WERI-Rb-1 (cell line): ENCODE data around the gene C9orf152.

Source experiments
- DNase-seq: peaks from one replicate; pipeline ENCODE4 v3.0.0-alpha.2; 2020
- H3K27ac ChIP-seq: fragments of 250-450 bp; sonication (Bioruptor Pico); 2 replicates; pipeline ENCODE4 v1.5.1; 2020; ENCODE audit warnings: mild to moderate bottlenecking, moderate library complexity
- H3K27me3 ChIP-seq: fragments of 250-450 bp; sonication (Bioruptor Pico); 2 replicates; pipeline ENCODE4 v1.5.1; 2021; ENCODE audit warnings: mild to moderate bottlenecking, low read depth, moderate library complexity; ENCODE audit not compliant: insufficient read depth, severe bottlenecking
- H3K36me3 ChIP-seq: fragments of 250-450 bp; sonication (Bioruptor Pico); 2 replicates; pipeline ENCODE4 v1.5.1; 2020; ENCODE audit warnings: mild to moderate bottlenecking, moderate library complexity
- H3K4me3 ChIP-seq: 2 replicates; pipeline ENCODE4 v1.5.1; 2011; ENCODE audit warnings: low read depth, mild to moderate bottlenecking, control low read depth, low read length
- H3K9me3 ChIP-seq: fragments of 250-450 bp; sonication (Bioruptor Pico); 2 replicates; pipeline ENCODE4 v1.5.1; 2021; ENCODE audit warnings: mild to moderate bottlenecking, moderate library complexity; ENCODE audit not compliant: severe bottlenecking
- TF ChIP-seq, protein P1 (sequence below): IDR thresholded peaks from 2 replicates; pipeline ENCODE4 v1.5.1; 2011; ENCODE audit warnings: low read depth, mild to moderate bottlenecking, control low read depth, inconsistent platforms, low read length

The C9orf152 gene, protein sequence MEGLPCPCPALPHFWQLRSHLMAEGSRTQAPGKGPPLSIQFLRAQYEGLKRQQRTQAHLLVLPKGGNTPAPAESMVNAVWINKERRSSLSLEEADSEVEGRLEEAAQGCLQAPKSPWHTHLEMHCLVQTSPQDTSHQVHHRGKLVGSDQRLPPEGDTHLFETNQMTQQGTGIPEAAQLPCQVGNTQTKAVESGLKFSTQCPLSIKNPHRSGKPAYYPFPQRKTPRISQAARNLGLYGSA

GRCh38 chr9:110208031-110208430 lies at the start of gene C9orf152:
Gene C9orf152 (minus strand): TSS chr9:110208159. CDS start chr9:110207579, 580 bp downstream.
- Histone ChIP-seq H3K27ac (no peak within 1 kb of the TSS), H3K36me3 (no peaks in the 10 kb centered on the region), H3K27me3 (peaks cover 100% of the 10 kb centered on the region), H3K9me3 (peaks cover 14% of the 10 kb centered on the region), H3K4me3 (no peak within 1 kb of the TSS)
- no peak for DNase-seq
- TF ChIP-seq, protein P1, sequence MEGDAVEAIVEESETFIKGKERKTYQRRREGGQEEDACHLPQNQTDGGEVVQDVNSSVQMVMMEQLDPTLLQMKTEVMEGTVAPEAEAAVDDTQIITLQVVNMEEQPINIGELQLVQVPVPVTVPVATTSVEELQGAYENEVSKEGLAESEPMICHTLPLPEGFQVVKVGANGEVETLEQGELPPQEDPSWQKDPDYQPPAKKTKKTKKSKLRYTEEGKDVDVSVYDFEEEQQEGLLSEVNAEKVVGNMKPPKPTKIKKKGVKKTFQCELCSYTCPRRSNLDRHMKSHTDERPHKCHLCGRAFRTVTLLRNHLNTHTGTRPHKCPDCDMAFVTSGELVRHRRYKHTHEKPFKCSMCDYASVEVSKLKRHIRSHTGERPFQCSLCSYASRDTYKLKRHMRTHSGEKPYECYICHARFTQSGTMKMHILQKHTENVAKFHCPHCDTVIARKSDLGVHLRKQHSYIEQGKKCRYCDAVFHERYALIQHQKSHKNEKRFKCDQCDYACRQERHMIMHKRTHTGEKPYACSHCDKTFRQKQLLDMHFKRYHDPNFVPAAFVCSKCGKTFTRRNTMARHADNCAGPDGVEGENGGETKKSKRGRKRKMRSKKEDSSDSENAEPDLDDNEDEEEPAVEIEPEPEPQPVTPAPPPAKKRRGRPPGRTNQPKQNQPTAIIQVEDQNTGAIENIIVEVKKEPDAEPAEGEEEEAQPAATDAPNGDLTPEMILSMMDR = no peak

DNA sequence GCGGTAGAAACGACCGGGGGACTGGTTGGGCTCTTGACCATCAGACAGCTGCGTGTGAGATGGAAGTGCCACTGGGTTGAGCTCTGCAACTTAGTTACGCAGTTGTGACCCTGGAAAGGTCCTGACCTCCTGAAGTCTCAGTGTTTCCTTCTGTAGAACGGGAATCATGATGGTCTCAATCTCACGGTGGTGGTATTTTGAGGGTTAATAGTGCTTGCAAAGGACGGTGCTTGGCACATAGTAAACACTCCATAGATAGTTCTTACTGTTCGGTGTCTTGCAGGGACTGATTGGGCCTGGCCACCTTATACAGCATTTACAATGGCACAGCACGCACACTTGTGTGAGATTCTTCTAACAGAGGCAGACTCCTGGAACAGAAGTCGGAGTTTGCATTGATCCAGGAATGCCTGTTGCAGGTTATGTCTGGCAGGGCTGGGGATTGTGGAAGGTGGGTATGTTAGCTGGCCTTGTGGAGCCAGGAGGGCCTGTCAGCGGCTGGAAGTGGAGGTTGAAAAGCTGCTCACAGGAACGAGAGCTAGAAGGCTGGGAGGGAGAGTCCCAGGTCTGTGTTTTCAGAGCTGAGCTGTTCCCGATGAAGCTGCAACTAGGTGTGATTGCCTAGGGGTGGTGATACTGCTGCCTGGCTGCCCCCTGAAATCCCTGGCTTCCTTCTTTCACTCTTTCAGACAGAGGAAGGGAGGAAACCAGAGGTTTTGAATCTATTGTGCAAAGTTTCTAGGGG lies 49.3 kb upstream of the C9orf152 start:
- peaks cover 9% of the 10 kb centered on the region for H3K9me3 ChIP-seq
- H3K27ac ChIP-seq = no peak overlapping the region
- H3K36me3 ChIP-seq = no peaks in the 10 kb centered on the region
- peaks cover 32% of the 10 kb centered on the region for H3K27me3 ChIP-seq
- H3K4me3 ChIP-seq = peak overlapping the region; percentile 49
- TF ChIP-seq, protein P1 = no peak
- DNase-seq = no peak

GRCh38 chr9:110256380-110257096 lies 48.6 kb upstream of the C9orf152 start, which contains the start of gene TXN:
Gene TXN (minus strand): TSS chr9:110256507. CDS start chr9:110256435, 72 bp downstream.
- DNase-seq = peak; percentile 73
- Histone ChIP-seq H3K36me3 (no peaks in the 10 kb centered on the region), H3K27ac (peak within 1 kb of the TSS; percentile 35), H3K27me3 (peaks cover 28% of the 10 kb centered on the region), H3K4me3 (peak within 1 kb of the TSS; percentile 49), H3K9me3 (peaks cover 9% of the 10 kb centered on the region)
- TF ChIP-seq, protein P1 = no peak

DNA sequence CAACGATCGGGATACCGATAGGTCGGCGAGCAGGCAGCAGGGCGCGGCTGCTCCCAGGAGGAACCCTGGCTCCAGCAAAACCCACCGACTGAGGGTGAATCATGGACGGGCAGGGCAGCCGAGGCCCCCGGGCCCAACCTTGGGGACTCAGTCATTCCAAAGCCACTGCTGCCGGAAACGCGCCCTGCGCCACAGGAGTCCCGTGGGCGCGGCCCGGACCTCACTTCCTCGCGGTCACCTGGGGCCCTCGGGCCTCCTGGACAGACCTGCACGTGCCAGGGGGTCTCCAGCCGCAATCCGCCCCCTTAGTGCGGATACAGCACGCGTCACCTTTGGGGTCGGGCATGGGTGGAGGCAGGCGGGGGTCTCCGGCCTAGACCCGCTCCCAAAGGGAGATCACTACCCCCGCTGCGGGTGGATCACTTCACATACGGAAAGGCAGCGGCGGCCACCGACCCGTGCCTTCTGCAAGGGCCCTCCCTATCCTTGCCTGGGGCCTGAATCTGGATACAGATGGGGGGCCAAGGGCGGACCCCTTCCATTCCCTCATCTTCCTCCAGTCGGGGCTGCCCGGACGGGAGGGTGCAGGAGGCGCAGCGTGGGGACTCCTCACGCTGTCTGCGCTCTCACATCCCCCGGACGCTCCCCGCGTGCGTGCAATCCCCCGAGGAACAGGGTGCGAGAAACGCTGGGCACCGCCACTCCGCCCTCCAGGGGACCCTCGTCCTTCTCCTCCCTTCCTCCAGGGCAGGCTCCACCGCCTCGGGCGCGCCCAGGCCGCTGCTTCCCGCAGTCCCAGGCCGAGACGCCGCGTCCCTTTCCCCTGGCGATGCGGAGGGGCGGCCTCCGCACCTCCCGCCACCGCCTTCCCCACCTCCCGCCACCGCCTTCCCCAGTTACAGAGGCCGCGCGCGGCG lies 47.8 kb upstream of the C9orf152 start:
- Histone ChIP-seq H3K27me3 (peaks cover 22% of the 10 kb centered on the region), H3K36me3 (no peaks in the 10 kb centered on the region)
- no peak for DNase-seq

More for the DNA sequence above, 47.8 kb upstream of the C9orf152 start:
- peak overlapping the region; percentile 35 for H3K27ac ChIP-seq
- H3K9me3 ChIP-seq = peaks cover 9% of the 10 kb centered on the region
- TF ChIP-seq, protein P1 = no peak
- H3K4me3 ChIP-seq = peak overlapping the region; percentile 49
